MG63 (cell line): ENCODE results near the gene SCN2A. TPM values are rescaled to one million over a fixed set of nuclear protein-coding genes. Genes with fewer than 3 reads are reported as not detected.
"Not testable (repeated sequence)": the region's sequence is repeated elsewhere in the genome, so short reads cannot be mapped to it uniquely, and the experiment has no call there.

Source experiments
- DNase-seq: peaks from one replicate; pipeline ENCODE4 v3.0.0-alpha.2; 2020
- H3K27me3 ChIP-seq: fragments of 250-450 bp; sonication (Bioruptor Pico); 2 replicates; pipeline ENCODE4 v1.5.1; 2020; ENCODE audit warnings: mild to moderate bottlenecking, moderate library complexity
- H3K36me3 ChIP-seq: fragments of 250-450 bp; sonication (Bioruptor Pico); 2 replicates; pipeline ENCODE4 v1.5.1; 2020; ENCODE audit warnings: mild to moderate bottlenecking, moderate library complexity
- H3K4me3 ChIP-seq: fragments of 250-450 bp; sonication (Bioruptor Pico); 2 replicates; pipeline ENCODE4 v1.5.1; 2020; ENCODE audit warnings: mild to moderate bottlenecking, moderate library complexity
- H3K9me3 ChIP-seq: fragments of 250-450 bp; sonication (Bioruptor Pico); 2 replicates; pipeline ENCODE4 v1.5.1; 2020; ENCODE audit warnings: mild to moderate bottlenecking, moderate library complexity
- total RNA-seq: library from RNA; depleted of rRNA; stranded (reverse); fragments of >200 nt; shearing (Covaris generic); gene quantifications from 2 replicates; pipeline ENCODE4 v1.2.3, GENCODE V29; 2014; ENCODE audit warnings: low replicate concordance

Gene SCN2A
- total RNA-seq, 1 experiment from 2014 or later, result 1.1 TPM

GRCh38 chr2:165369131-165369897 is 130.1 kb downstream of the SCN2A start:
- no peaks in the 10 kb centered on the region for H3K27me3 ChIP-seq
- no peak for DNase-seq
- H3K36me3 ChIP-seq, result no peaks in the 10 kb centered on the region
- H3K4me3 ChIP-seq, result no peak overlapping the region
- H3K9me3 ChIP-seq, result no peaks in the 10 kb centered on the region

GRCh38 chr2:165369898-165370296 is 130.7 kb downstream of the SCN2A start:
- no peak for DNase-seq
- Histone ChIP-seq H3K9me3 (no peaks in the 10 kb centered on the region), H3K27me3 (no peaks in the 10 kb centered on the region), H3K36me3 (no peaks in the 10 kb centered on the region), H3K4me3 (no peak overlapping the region)

DNA sequence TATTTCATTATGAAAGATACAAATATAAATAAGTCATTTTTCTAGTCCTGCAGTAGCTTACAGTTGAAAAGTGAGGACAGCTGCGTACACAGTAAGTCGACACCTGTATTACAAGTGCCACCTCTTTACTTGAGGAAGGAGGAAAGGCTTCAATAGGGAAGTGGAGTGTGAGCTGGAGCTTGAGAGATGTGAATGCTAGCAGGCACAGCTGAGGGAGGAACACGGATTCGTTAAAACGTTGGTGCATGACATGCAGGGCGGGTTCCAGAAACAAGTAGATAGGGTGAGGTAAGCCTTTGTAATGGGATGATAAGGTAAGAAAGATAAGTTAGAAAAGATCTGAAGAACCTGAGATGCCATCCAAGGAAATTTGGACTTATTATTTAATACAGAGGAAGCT is 132.1 kb downstream of the SCN2A start:
- H3K4me3 ChIP-seq, result no peak overlapping the region
- DNase-seq, result no peak
- H3K36me3 ChIP-seq, result no peaks in the 10 kb centered on the region
- H3K9me3 ChIP-seq, result no peaks in the 10 kb centered on the region
- no peaks in the 10 kb centered on the region for H3K27me3 ChIP-seq

DNA sequence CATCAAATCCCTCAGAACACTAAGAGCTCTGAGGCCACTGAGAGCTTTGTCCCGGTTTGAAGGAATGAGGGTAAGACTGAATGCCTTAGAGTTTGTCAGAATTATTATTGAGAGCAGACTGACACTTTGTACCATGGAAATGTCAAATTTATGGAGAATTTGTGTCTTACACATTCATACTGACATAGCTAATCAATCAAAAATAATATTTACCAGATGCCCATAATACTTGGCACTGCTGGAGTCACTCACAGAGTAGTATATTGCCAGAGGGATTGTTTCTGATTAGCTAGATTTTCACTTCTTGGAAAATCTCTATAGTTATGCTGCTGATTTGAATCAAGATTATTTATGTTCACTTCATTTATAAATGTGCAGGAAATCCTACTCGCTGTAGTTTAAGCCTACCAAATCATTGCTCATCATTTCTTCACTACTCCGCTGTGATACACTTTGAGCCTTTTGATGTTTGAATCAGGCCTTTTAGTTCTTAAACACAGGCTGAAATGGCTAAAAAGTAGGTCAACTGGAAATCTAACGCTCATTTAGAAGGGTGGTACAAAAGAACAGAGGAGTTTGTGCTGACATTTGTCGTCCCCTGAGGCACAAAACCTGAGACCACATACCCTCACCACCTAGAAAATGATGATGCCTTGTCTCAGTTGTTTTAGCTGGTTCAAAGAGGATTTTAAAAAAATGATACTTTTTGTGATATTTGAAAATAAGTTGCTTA is 134.2 kb downstream of the SCN2A start:
- no peak for DNase-seq
- no peaks in the 10 kb centered on the region for H3K9me3 ChIP-seq
- H3K4me3 ChIP-seq, result no peak overlapping the region
- no peaks in the 10 kb centered on the region for H3K27me3 ChIP-seq
- H3K36me3 ChIP-seq, result no peaks in the 10 kb centered on the region

DNA sequence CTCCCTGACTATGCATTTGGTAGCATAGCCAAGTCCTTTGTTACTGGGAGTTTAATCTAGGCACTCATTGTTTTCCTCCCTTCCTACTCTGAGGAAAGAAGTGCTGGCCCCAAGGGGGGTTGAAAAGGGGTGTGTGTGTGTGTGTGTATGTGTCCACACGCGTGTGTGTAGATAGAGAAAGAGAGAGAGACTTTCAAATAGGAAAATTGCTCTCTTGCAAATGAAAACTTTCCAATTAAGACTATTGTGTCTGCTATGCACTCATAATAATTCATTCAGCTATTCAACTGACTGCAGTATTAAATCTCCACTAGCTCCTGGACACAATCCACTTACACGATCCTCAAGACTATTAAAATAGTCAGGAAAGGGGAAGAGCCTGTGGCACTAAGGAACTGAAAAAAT is 137.4 kb downstream of the SCN2A start:
- Histone ChIP-seq H3K4me3 (no peak overlapping the region), H3K9me3 (no peaks in the 10 kb centered on the region), H3K36me3 (no peaks in the 10 kb centered on the region), H3K27me3 (no peaks in the 10 kb centered on the region)
- DNase-seq, result no peak

GRCh38 chr2:165382362-165382761 is 143.1 kb downstream of the SCN2A start:
- Histone ChIP-seq H3K9me3 (no peaks in the 10 kb centered on the region), H3K27me3 (no peaks in the 10 kb centered on the region), H3K36me3 (no peaks in the 10 kb centered on the region), H3K4me3 (no peak overlapping the region)
- DNase-seq, result no peak

DNA sequence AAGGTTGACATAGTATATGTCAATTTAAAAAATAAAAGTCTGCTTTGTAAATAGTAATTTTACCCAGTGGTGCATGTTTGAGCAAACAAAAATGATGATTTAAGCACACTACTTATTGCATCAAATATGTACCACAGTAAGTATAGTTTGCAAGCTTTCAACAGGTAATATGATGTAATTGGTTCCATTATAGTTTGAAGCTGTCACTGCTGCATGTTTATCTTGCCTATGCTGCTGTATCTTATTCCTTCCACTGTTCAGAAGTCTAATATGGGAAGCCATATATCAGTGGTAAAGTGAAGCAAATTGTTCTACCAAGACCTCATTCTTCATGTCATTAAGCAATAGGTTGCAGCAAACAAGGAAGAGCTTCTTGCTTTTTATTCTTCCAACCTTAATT is 151.7 kb downstream of the SCN2A start:
- no peaks in the 10 kb centered on the region for H3K9me3 ChIP-seq
- DNase-seq, result no peak
- H3K4me3 ChIP-seq, result no peak overlapping the region
- H3K36me3 ChIP-seq, result no peaks in the 10 kb centered on the region
- peaks cover 3% of the 10 kb centered on the region; the same call in 1 of the 2 replicates for H3K27me3 ChIP-seq

GRCh38 chr2:165391791-165392190 is 152.6 kb downstream of the SCN2A start:
- Histone ChIP-seq H3K27me3 (peaks cover 3% of the 10 kb centered on the region; the same call in 1 of the 2 replicates), H3K36me3 (no peaks in the 10 kb centered on the region), H3K9me3 (no peaks in the 10 kb centered on the region), H3K4me3 (no peak overlapping the region)
- DNase-seq, result no peak

DNA sequence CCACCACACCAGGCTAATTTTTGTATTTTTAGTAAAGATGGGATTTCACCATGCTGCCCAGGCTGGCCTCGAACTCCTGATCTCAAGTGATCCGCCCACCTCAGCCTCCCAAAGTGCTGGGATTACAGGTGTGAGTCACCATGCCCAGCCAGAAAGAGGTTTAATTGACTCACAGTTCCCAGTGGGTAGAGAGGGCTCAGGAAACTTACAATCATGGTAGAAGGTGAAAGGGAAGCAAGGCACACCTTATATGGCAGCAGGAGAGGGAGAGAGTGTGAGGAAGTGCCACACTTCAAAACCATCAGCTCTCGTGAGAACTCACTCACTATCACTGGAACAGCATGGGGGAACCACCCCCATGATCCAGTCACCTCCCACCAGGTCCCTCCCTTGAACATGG is 159.4 kb downstream of the SCN2A start:
- not testable (repeated sequence) for H3K9me3 ChIP-seq, DNase-seq, H3K27me3 ChIP-seq, H3K4me3 ChIP-seq, H3K36me3 ChIP-seq

DNA sequence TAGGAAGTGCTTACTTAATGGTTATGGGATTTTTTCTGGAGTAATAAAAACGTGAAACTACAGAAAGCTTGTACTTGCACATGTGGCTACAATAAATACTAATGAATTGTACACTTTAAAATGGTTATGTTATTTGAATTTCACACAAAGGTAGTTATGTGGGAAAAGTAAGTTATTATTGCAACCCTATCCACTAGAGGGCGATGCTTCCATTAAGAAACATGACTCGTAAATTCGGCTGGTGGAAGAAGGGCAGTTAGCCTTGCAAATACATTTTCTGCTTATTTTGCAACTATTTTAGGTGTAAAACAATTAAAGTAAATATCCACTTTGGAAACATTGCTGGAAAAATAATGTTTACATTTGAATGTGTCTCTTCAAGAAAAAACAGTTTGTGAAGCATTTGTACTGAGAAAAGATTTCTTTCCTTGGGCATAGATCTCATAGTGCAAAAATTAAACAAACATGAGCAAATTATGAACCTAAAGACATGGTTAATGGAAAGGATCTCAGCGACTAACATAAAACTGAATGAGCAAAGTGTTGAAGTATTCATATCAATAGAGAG is 162.2 kb downstream of the SCN2A start:
- no peak for DNase-seq
- Histone ChIP-seq H3K4me3 (no peak overlapping the region), H3K9me3 (no peaks in the 10 kb centered on the region), H3K36me3 (no peaks in the 10 kb centered on the region), H3K27me3 (no peaks in the 10 kb centered on the region)

DNA sequence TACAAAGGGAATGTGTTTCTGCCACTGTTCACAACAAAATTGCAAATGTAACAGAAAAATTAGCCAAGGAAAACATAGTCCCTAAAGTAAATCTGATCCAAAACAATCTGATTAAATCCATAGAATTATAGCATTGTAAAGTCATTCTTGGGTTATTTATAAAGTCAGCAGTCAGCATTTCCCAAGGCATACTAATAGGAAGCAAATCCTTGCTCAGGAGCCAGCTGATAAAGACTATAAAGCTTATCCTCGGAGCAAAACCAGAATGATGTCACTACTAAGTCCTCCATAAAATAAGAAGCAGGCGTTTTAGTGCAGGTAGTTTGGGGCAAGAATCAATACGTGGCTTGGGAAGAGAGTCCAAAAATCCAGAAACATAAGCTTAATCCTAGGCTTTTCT is 162.9 kb downstream of the SCN2A start:
- Histone ChIP-seq H3K9me3 (no peaks in the 10 kb centered on the region), H3K27me3 (no peaks in the 10 kb centered on the region), H3K36me3 (no peaks in the 10 kb centered on the region), H3K4me3 (no peak overlapping the region)
- DNase-seq, result no peak

DNA sequence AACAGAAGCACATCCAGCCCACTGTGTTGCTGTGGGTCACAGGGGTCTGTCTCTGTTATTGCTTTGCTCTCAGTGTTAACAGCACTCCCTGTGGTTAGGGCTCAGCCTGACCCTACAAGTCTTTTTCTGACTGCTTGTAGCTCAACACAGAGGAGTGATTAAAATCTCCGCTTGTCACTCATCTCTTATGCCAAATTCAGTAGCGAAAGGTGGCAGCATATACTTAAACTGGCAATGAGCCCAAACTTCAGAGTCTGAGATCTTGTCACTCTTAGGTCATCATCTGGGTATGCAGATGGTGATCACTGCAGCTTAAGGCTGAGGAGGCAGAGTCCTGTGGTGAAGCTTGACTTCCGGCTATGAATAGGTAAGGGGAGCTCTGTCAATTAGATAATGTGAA is 167.0 kb downstream of the SCN2A start:
- Histone ChIP-seq H3K4me3 (no peak overlapping the region), H3K27me3 (no peaks in the 10 kb centered on the region), H3K36me3 (no peaks in the 10 kb centered on the region), H3K9me3 (no peaks in the 10 kb centered on the region)
- DNase-seq, result no peak

GRCh38 chr2:165407466-165407865 is 168.3 kb downstream of the SCN2A start:
- Histone ChIP-seq H3K27me3 (no peaks in the 10 kb centered on the region), H3K4me3 (no peak overlapping the region), H3K9me3 (no peaks in the 10 kb centered on the region), H3K36me3 (no peaks in the 10 kb centered on the region)
- DNase-seq, result no peak

DNA sequence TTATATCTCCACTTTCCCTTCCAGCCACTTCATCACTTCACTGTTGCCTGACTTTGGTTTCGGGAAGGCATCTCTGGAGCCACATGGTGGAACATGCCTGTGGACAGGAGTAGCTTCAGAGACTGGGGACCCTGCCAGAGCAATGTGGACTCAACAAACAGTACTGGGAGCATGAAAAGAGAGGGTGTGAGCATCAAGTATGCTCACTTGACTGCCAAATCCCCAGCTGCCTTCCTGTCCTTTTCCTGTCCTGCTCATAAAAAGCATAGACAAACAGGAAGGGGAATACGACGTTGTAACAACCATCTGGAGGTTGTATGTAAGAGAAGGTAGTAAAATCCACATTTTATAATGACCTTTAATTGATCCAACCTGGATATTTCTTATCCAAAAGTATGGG is 169.0 kb downstream of the SCN2A start:
- H3K9me3 ChIP-seq, result no peaks in the 10 kb centered on the region
- no peak for DNase-seq

GRCh38 chr2:165410276-165410675 is 171.1 kb downstream of the SCN2A start:
- H3K4me3 ChIP-seq, result no peak overlapping the region
- H3K9me3 ChIP-seq, result no peaks in the 10 kb centered on the region
- H3K36me3 ChIP-seq, result no peaks in the 10 kb centered on the region
- no peaks in the 10 kb centered on the region for H3K27me3 ChIP-seq
- no peak for DNase-seq

More for the DNA sequence above, 169.0 kb downstream of the SCN2A start:
- Histone ChIP-seq H3K36me3 (no peaks in the 10 kb centered on the region), H3K4me3 (no peak overlapping the region), H3K27me3 (no peaks in the 10 kb centered on the region)

GRCh38 chr2:165414187-165414586 is 175.0 kb downstream of the SCN2A start:
- H3K9me3 ChIP-seq, result no peaks in the 10 kb centered on the region
- H3K27me3 ChIP-seq, result no peaks in the 10 kb centered on the region
- no peak overlapping the region for H3K4me3 ChIP-seq
- DNase-seq, result no peak
- H3K36me3 ChIP-seq, result no peaks in the 10 kb centered on the region

DNA sequence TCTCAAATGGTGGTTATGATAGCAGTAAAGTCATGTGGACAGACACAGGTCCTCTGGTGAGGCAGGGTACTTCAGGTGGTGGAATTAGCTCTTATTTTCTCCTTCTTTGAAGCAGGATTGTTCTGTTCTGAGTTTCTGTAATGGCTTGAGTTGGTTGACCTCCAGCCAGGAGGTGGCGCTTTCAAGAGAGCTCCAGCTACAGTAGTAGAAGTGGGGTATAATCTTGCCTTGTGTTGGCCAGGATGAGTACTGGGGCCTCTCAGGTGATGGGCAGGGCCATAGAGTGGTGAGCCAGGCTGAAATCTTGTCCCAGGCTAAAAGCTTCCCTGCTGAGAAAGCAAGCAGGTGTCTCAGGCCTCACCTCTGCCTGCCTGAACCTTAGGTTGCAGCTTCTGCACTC is 177.8 kb downstream of the SCN2A start:
- Histone ChIP-seq H3K4me3 (no peak overlapping the region), H3K9me3 (no peaks in the 10 kb centered on the region), H3K36me3 (no peaks in the 10 kb centered on the region), H3K27me3 (no peaks in the 10 kb centered on the region)
- no peak for DNase-seq

- no peak overlapping the region for H3K4me3 ChIP-seq
Observed at GRCh38 chr2:165420231-165420630, 181.0 kb downstream of the SCN2A start.

More at GRCh38 chr2:165420231-165420630, 181.0 kb downstream of the SCN2A start:
- Histone ChIP-seq H3K36me3 (no peaks in the 10 kb centered on the region), H3K9me3 (no peaks in the 10 kb centered on the region), H3K27me3 (no peaks in the 10 kb centered on the region)
- no peak for DNase-seq
